ENCODE data around the gene PAX1. TPM values are rescaled to one million over a fixed set of nuclear protein-coding genes. Genes with fewer than 3 reads are reported as not detected.

The PAX1 gene
- total RNA-seq, 1 donor from 2014 or later: not detected

DNA sequence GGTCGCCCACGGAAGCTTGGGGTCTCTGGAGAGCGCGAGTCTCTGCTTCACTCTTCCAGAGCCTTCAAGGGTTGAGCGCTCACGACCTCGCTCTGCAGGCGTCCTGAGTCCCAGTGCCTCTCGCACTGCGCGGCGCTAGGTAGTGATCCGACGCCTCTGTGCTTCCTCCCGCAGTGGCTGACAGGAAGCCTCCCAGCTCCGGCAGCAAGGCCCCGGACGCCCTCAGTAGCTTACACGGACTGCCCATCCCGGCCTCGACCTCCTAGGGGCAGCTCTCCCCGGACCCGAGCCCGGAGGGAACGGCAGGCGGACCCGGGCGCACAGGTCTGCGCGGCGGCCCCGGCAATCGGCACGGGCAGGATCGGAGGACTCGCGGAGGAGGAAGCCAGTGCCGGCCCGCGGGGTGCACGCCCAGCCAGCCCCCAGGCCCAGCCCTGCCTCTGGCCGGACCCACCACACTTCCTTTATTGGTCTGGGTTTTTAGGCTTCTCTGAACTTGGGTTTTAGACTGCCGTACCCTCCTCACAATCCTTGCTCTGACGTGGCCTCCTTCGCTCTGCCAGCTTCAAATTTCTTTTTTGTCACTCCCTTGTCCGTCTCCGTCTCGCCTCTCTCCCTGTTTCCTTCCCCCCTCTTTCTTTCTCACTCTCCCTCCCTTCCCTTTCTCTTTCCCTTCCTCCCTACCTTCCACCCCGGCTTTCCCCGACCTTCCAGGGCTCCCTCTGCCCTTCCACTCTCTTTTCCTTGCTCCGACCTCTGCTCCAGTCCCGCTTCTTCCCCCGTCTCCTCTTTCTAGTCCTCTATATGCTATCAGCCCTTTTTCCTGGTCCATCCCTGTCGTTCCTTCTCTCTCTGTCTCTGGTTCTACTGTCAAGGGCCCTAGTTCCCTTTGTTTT lies 9.1 kb downstream of the PAX1 start:
- intact Hi-C loops (cut with DNase I): loop anchor here (10.0 kb wide), 2 partner anchors 390 to 970 kb away; no protein-coding TSS in a partner anchor
- DNase-seq (ENCODE audit: missing footprints): no peak
- ATAC-seq: no peak

GRCh38 chr20:21715193-21715881 lies 9.9 kb downstream of the PAX1 start:
- intact Hi-C loops (cut with DNase I): loop anchor here (10.0 kb wide), 2 partner anchors 389 to 969 kb away; no protein-coding TSS in a partner anchor
- no peak for ATAC-seq

DNA sequence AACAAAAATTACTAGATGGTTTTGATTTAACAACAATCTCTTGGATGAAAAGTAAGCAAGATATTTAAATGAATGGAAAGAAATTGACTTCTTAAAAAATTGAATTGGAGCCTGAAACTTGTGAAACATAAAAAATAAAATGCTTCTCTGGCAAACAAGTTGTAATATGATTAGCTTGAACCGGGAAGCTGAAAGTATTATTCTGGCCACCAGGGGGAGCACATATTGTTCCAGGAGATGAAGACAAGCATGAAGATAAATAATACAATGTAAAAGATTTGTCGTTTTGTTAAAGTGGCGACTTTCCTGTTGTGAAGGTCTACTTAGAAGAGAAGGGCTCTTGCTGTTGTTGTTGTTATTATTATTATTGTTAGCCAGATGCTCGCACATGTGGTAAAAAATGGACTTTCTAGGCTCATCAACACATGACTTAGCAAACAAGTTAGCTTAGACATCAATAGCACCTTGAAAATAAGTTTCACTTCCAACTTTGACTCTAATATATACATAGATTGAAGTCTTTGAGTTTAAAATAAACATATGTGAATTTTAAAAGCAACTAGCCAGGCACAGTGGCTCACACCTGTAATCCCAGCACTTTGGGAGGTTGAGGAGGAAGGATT lies 14.2 kb downstream of the PAX1 start:
- intact Hi-C loops (cut with DNase I): loop anchor here (10.0 kb wide), 2 partner anchors 385 to 965 kb away; no protein-coding TSS in a partner anchor
- DNase-seq (ENCODE audit: missing footprints): no peak
- no peak for ATAC-seq

More at GRCh38 chr20:21715193-21715881, 9.9 kb downstream of the PAX1 start:
- DNase-seq (ENCODE audit: missing footprints): no peak

GRCh38 chr20:21725892-21726291 lies 20.4 kb downstream of the PAX1 start:
- intact Hi-C loops (cut with DNase I): no loop called here
- ATAC-seq: no peak

GRCh38 chr20:21729316-21729715 lies 23.9 kb downstream of the PAX1 start:
- intact Hi-C loops (cut with DNase I): no loop called here
- DNase-seq (ENCODE audit: missing footprints) (no peak), ATAC-seq (no peak)

More at GRCh38 chr20:21725892-21726291, 20.4 kb downstream of the PAX1 start:
- no peak for DNase-seq (ENCODE audit: missing footprints)

GRCh38 chr20:21739161-21739560 lies 33.7 kb downstream of the PAX1 start:
- DNase-seq (ENCODE audit: missing footprints) (no peak), ATAC-seq (no peak)
- intact Hi-C loops (cut with DNase I): no loop called here

DNA sequence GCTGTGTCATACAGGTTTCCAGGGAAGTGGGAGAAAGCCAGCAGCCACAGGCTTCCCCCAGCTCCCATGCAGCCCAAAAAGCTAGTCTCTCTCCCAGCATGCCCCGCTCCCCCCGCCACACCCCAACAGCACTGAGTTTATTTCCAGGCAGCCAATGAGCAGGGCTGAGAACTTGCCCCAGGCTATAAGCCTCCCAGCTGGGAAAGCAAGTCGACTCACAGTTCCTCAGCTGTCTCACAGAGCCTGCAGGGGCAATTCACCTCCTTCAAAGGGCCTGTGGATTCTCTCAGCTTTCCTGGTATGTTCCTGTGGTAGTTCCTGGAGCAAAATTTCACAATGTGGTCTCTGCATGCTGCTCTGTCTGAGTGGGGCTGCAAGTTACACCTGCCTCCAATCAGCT lies 34.2 kb downstream of the PAX1 start:
- DNase-seq (ENCODE audit: missing footprints) (no peak), ATAC-seq (no peak)
- intact Hi-C loops (cut with DNase I): no loop called here

GRCh38 chr20:21741266-21741665 lies 35.8 kb downstream of the PAX1 start:
- ATAC-seq: no peak
- intact Hi-C loops (cut with DNase I): no loop called here

DNA sequence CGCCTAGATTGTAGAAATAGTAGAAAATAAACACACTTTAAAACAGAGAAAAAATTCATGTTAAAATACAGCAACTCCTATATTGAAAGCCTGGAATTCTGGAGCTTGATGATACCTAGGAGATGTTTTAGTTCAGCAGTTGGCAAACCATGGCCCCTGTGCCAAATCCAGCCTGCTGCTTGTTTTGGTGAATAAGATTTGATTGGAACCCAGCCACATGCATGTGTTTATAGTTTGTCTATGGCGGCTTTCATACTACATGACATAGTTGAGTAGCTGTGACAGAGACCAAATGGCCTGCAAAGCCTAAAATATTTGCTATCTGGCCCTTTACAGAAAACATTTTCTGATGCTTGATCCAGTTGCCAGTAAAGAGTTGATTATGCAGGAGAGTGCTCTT lies 57.2 kb downstream of the PAX1 start:
- DNase-seq (ENCODE audit: missing footprints) (no peak), ATAC-seq (no peak)
- intact Hi-C loops (cut with DNase I): no loop called here

More at GRCh38 chr20:21741266-21741665, 35.8 kb downstream of the PAX1 start:
- no peak for DNase-seq (ENCODE audit: missing footprints)

- DNase-seq (ENCODE audit: missing footprints): no peak
- intact Hi-C loops (cut with DNase I): no loop called here
- ATAC-seq: no peak
These were observed 61.8 kb downstream of the PAX1 start for GRCh38 chr20:21767200-21767738.

DNA sequence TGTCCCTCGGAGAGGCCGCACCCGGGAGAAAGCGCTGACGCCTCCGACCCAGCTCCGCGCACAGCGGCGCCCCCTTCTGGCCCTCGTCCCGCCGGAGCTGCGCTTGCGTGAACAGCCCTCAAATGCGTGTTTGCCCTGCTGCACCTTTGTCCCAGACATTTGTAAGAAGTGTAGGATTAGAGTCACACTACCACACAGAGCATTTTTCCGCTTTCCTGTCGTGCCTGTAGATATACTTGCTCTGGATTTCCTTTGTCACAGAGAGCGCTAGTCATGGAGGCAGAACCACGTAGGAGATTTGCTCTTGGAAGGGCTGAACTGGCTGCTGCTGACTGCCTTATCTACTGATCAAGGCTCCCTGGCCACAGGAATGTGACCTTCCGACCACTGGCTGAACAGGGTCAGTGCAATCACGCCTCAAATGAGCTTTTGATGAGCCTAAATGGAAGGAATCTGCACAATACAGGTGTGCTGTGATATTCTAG lies 62.3 kb downstream of the PAX1 start:
- no peak for ATAC-seq
- intact Hi-C loops (cut with DNase I): no loop called here
- no peak for DNase-seq (ENCODE audit: missing footprints)

Other genes starting within 250 kb of the PAX1 start
- gene NKX2-2, start 191.6 kb upstream of the PAX1 start, total RNA-seq: not detected

All from Right ventricle myocardium inferior (tissue), 1 donor.